PFSK-1 (cell line): ENCODE measurements around the gene LTBP1.

Source experiments
- FOXP2 ChIP-seq: optimal IDR thresholded peaks from 2 replicates; pipeline ENCODE3; 2011; ENCODE audit warnings: borderline replicate concordance, control low read depth, inconsistent platforms; ENCODE audit not compliant: insufficient read depth; ENCODE audit errors: extremely low read length, extremely low read depth
- POLR2AphosphoS5 ChIP-seq: IDR thresholded peaks from 2 replicates; pipeline ENCODE4 v1.6.1; 2012; ENCODE audit warnings: low read depth, mild to moderate bottlenecking, control low read depth, low read length, moderate library complexity
- REST ChIP-seq, 2 experiments: IDR thresholded peaks; 2 replicates each; pipeline versions ENCODE4 v1.6.1 to v1.8.0; 2011 to 2012; ENCODE audit warnings: low read depth in 2 of 2, low read length in 2 of 2, control low read depth in 1 of 2, inconsistent platforms in 1 of 2, mild to moderate bottlenecking in 1 of 2, moderate library complexity in 1 of 2; ENCODE audit not compliant: insufficient read depth in 1 of 2
- SIN3A ChIP-seq: IDR thresholded peaks from 2 replicates; pipeline ENCODE4 v1.6.1; 2012; ENCODE audit warnings: mild to moderate bottlenecking, low read length, moderate library complexity, borderline replicate concordance; ENCODE audit not compliant: insufficient read depth
- TAF1 ChIP-seq: IDR thresholded peaks from 2 replicates; pipeline ENCODE4 v1.6.1; 2012; ENCODE audit warnings: low read length, control low read depth, borderline replicate concordance; ENCODE audit not compliant: insufficient read depth

Gene LTBP1

GRCh38 chr2:33312355-33312754 lies 365.6 kb downstream of the LTBP1 start:
- no peak for TF ChIP-seq REST (IDR thresholded peaks at IDR 0.05; ENCODE audit: insufficient read depth in 1 of 2, low read depth in 2 of 2, low read length in 2 of 2)
- TF ChIP-seq POLR2AphosphoS5, result no peak
- TF ChIP-seq FOXP2, result no peak
- TF ChIP-seq SIN3A, result no peak
- TF ChIP-seq TAF1, result no peak

GRCh38 chr2:33313039-33313438 lies 366.3 kb downstream of the LTBP1 start:
- no peak for TF ChIP-seq REST (IDR thresholded peaks at IDR 0.05; ENCODE audit: insufficient read depth in 1 of 2, low read depth in 2 of 2, low read length in 2 of 2)
- no peak for TF ChIP-seq TAF1
- no peak for TF ChIP-seq SIN3A
- TF ChIP-seq POLR2AphosphoS5, result no peak
- no peak for TF ChIP-seq FOXP2

GRCh38 chr2:33314541-33314940 lies 367.8 kb downstream of the LTBP1 start:
- TF ChIP-seq TAF1 (no peak), FOXP2 (no peak), REST (IDR thresholded peaks at IDR 0.05; ENCODE audit: insufficient read depth in 1 of 2, low read depth in 2 of 2, low read length in 2 of 2) (no peak), SIN3A (no peak), POLR2AphosphoS5 (no peak)

- TF ChIP-seq TAF1 (no peak), FOXP2 (no peak), SIN3A (no peak), REST (IDR thresholded peaks at IDR 0.05; ENCODE audit: insufficient read depth in 1 of 2, low read depth in 2 of 2, low read length in 2 of 2) (no peak), POLR2AphosphoS5 (no peak)
These were observed 369.6 kb downstream of the LTBP1 start for GRCh38 chr2:33316328-33316727.

- TF ChIP-seq TAF1, result no peak
- TF ChIP-seq FOXP2, result no peak
- no peak for TF ChIP-seq POLR2AphosphoS5
- TF ChIP-seq REST (IDR thresholded peaks at IDR 0.05; ENCODE audit: insufficient read depth in 1 of 2, low read depth in 2 of 2, low read length in 2 of 2), result no peak
- no peak for TF ChIP-seq SIN3A
These were observed 370.7 kb downstream of the LTBP1 start for GRCh38 chr2:33317369-33318007.
